Renal cortex interstitium (tissue), 11 donors: ENCODE results near the gene GSTA1. TPM values are rescaled to one million over a fixed set of nuclear protein-coding genes. Genes with fewer than 3 reads are reported as not detected.
"Not testable (repeated sequence)": the region's sequence is repeated elsewhere in the genome, so short reads cannot be mapped to it uniquely, and the experiment has no call there.

ENCODE experiments used
- DNase-seq, 11 donors: peaks; one replicate each; pipeline ENCODE4 v3.0.0-alpha.2; 2013; ENCODE audit warnings: low read depth in 9 of 11, low spot score in 4 of 11; ENCODE audit errors: extremely low read depth in 1 of 11
- polyA plus RNA-seq, 3 donors: library from polyadenylated mRNA; unstranded; fragments of 120-200 nt; gene quantifications; one replicate each; pipeline ENCODE4 v1.2.1, GENCODE V29; 2013; ENCODE audit not compliant: insufficient read length in 3 of 3

GSTA1 gene
- polyA plus RNA-seq, 3 donors, result 0.83 to 1.8 (median 1.2) TPM

- not testable (repeated sequence) for DNase-seq
Measured at GRCh38 chr6:52763322-52763916, 40.2 kb downstream of the GSTA1 start, which contains the start of gene GSTA2. GSTA2 (minus strand) TSS chr6:52763475; CDS start chr6:52757947, 5,528 bp downstream.

- DNase-seq, result not testable (repeated sequence)
Measured at GRCh38 chr6:52761673-52762491, 41.7 kb downstream of the GSTA1 start.

- no peak for DNase-seq
Measured at GRCh38 chr6:52760105-52760765, 43.4 kb downstream of the GSTA1 start.

GRCh38 chr6:52759085-52759484 lies 44.5 kb downstream of the GSTA1 start:
- DNase-seq, result no peak

GRCh38 chr6:52757651-52758338 lies 45.8 kb downstream of the GSTA1 start:
- not testable (repeated sequence) for DNase-seq

GRCh38 chr6:52754443-52754842 lies 49.2 kb downstream of the GSTA1 start:
- DNase-seq, result no peak

- not testable (repeated sequence) for DNase-seq
Measured at GRCh38 chr6:52753137-52753536, 50.5 kb downstream of the GSTA1 start.

- no peak for DNase-seq
Measured at GRCh38 chr6:52752310-52752709, 51.3 kb downstream of the GSTA1 start.

GRCh38 chr6:52749556-52750152 lies 54.0 kb downstream of the GSTA1 start:
- DNase-seq, result no peak

- DNase-seq, result not testable (repeated sequence)
Measured at GRCh38 chr6:52747301-52747700, 56.3 kb downstream of the GSTA1 start.

- no peak for DNase-seq
Measured at GRCh38 chr6:52746213-52746612, 57.4 kb downstream of the GSTA1 start.

- no peak for DNase-seq
Measured at GRCh38 chr6:52745764-52746201, 57.8 kb downstream of the GSTA1 start.

- no peak for DNase-seq
Measured at GRCh38 chr6:52741872-52742271, 61.7 kb downstream of the GSTA1 start.

Other genes starting within 250 kb of the GSTA1 start
- gene TRAM2, start 226.8 kb downstream of the GSTA1 start, polyA plus RNA-seq, result 10 to 100 TPM; 43.2 to 47.6 (median 46.4) TPM
- gene TMEM14A, start 132.7 kb downstream of the GSTA1 start, polyA plus RNA-seq, result 10 to 100 TPM; 43.4 to 48.2 (median 44.3) TPM
- gene GSTA2, start 40.3 kb downstream of the GSTA1 start, polyA plus RNA-seq, result under 1 TPM; 0.36 to 0.51 (median 0.43) TPM
- not detected for gene GSTA5, start 37.0 kb upstream of the GSTA1 start, polyA plus RNA-seq
- gene GSTA3, start 105.9 kb upstream of the GSTA1 start, polyA plus RNA-seq, result under 1 TPM; 0.37 to 0.83 (median 0.62) TPM
- 100 to 1,000 TPM; 101 to 118 (median 109) TPM for gene GSTA4, start 191.5 kb upstream of the GSTA1 start, polyA plus RNA-seq